Measurements from ENCODE around the gene WFDC10B.

GRCh38 chr20:45704969-45705637 lies at the start of gene WFDC10B:
- TF ChIP-seq EZH2phosphoT487 (IDR thresholded peaks at IDR 0.05; ENCODE audit: insufficient read depth, low read depth), result no peak
- TF ChIP-seq EZH2 (IDR thresholded peaks at IDR 0.05; ENCODE audit: insufficient read depth, poor library complexity, severe bottlenecking), result no peak
